ENCODE data around the gene CNPY4.

CNPY4 gene

GRCh38 chr7:100148559-100149328, 29.3 kb downstream of the CNPY4 start, which contains the start of gene LAMTOR4:
LAMTOR4 (plus strand) TSS chr7:100148918; CDS start chr7:100148973, 55 bp downstream.
- DNase-seq: peak; percentile 97

- DNase-seq: no peak
Measured at GRCh38 chr7:100152404-100152803, 33.0 kb downstream of the CNPY4 start.

DNA sequence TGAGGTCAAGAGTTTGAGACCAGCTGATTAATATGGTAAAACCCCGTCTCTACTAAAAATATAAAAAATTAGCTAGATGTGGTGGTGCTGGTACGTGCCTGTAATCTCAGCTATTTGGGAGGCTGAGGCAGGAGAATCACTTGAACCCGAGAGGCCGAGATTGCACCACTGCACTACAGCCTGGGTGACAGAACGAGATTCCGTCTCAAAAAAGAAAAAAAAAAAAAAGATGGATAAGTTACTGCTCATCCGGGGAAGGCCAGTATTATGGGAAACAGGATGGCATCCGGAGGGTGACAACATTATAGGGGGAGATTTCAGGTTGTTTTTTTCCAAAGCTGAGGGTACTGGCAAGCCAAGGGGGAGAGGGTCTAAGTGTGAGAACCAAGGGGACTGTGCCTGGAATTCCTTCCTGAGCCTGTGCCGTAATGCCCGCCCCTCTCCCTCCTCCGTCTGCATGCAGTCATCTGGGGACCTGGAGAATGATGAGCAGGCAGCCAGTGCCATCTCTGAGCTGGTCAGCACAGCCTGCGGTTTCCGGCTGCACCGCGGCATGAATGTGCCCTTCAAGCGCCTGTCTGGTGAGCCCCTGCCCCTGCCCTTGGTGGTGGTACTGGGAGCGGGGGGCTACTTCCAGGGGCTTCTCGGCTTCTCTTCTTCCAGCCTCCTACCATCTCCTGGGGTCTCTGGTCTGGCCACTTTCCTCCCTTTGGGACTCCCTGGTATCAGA, 33.7 kb downstream of the CNPY4 start:
- no peak for DNase-seq

DNA sequence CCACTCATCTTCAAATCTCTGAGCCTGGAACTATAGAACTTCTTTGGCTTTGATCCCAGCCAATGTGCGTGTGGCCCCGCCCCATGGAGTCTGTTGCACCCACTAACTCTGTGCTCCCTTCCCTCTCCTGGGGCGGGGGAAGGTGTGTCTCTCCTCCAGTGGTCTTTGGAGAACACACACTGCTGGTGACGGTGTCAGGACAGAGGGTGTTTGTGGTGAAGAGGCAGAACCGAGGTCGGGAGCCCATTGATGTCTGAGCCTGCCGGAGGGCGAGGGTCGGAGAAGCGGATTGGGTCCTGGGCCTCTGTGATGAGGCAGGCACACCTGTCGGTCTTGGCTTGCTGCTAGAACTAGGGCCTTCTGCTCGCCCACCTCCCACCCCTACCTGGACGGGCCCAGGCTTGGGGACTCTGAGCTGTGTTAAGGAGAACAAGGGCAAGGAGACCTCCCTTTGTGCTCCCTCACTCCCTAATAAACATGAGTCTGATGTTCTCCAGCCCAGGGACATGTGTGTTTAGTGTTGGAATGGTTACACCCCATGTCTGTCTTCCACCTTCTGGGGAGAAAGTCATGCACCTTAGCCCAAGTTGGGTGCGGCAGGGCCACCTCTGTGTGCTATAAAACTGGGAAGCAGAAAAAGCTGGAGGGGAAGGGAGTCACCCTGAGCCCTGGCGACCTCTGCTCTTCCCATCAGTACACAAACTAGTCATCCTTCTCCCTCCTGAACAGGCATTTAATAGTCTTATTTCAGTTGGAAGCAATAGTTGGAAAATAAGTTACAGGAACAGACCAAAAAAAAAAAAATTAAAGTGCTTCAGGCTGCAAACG, 34.5 kb downstream of the CNPY4 start:
- no peak for DNase-seq

DNA sequence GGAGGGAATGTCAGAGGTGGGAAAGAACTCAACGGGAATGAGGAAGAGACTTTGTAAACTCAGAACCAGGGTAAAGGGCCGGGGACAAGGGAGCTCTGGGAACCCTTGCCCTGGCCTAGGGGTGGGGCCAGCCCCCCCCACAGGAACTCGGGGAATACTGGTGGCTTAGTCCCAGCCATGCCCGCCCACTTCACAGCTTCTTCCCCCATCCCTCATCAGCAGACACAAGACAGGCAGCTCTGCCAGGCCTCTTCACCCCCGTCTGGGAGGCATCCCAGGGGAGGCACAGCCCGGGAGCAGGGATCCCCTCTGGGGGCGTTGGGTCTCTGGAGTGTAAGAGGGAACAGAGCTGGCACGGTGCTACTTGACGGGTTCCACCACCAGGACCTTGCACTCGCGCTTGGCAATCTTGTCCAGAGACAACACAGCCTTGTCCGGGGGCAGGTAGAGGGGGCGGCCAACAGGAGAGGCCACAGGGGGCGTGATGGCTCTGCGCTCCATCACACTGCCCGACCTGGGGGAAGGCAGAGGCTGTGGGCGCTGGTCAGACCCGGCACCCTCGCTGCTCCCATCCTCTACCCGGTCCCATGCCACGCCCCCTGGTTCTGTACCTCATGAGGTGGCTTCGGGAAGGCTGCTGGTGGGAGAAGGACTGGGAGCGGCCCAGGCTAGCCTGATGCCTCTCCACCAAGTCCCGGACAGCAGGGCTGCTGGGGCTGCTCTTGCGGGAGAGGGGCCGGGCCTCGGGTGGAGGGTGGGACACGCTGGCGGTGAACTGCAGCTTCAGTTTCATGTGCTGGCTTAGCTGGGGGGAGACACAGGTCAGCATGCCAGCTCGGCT, 35.4 kb downstream of the CNPY4 start:
- no peak for DNase-seq

DNA sequence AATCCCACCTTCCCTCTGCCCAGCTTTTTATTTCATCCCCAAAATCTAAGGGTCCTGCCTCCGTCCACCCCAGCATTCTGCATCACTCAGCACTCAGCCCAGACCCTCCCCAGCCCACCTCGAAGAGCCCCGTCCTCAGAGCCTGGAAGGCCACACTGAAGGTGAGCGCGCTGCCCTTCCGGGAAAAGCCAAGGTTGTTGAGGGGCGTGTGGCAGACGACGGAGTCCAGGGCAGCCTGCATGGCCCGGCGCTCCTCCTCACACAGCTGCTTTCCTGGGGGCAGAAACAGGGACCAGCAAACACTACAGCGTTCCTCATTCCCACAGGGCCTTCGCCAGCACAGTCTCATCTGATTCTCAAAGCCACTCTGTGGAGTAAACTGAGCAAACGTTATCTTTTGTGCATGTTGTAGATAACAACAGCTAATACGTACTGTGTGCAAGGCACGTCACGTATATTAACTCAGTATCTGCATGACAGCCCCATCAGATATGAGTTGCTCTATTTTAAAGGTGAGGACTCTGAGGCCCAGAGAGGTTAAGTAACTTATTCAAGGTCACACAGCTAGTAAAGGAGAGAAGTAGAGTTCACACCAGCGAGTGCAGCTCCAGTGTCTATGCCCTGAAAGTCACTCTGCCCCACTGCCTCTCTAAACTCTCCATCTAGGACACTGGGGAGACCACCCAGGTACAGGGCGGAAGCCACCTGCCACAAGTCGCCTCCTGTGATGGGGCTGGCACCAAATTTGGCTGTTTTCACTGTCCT, 36.3 kb downstream of the CNPY4 start:
- DNase-seq: no peak

GRCh38 chr7:100156331-100157068, 37.1 kb downstream of the CNPY4 start:
- DNase-seq: no peak

DNA sequence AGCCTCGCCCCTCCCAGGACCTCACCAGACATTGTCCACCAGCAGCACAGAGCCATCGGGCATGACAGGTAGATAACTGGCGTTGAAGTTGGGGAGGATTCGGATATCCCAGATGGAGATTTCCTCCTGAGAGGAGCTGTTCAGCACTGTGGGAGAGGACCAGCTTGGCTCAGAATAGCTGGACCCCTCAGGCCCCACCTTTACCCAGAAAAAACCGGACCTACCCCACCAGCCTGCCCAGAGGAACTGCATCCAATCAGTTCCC, 37.6 kb downstream of the CNPY4 start:
- DNase-seq: no peak

DNA sequence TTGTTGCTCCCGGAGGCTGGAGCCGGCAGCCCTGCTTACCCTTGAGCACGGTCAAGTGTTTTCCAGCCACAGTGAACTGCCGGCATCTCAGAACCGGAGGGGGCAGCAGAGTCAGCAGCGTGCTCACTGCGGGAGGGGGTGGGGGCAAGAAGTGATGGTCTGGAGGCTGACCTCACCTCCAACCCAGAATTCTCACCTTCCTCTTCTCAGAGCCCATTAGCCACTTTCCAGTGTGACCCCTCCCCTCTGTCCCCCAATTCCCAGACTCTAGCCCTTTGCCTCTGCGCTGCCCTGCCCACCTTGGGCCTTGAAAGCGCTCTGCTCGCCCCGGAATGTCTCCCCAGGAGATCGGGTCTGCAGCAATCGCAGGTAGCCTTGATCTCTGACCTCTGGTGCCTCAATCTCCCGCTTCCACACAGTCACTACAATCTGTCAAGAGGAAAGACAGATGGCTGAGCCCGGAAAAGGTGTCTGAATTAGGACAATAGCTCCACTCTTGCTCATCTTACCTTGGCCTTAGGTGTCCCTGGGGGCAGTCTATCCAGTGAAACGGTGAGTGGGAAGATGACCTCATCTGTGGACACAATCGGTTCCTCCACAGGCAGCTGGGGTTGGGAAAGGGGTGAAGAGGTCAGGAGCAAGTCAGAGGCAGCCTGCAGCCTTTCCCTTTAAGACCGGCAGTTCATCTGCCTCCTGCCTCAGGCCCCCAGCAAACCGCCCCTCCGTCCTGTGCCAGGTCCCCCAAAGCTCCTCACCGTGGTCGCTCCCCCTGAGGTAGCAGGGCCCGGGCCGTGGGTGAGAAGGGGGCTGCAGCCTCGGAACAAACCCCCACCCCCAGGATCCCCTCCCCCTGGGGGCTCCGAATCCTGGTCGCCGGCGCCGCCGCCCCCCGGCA, 38.1 kb downstream of the CNPY4 start:
- DNase-seq: no peak

DNA sequence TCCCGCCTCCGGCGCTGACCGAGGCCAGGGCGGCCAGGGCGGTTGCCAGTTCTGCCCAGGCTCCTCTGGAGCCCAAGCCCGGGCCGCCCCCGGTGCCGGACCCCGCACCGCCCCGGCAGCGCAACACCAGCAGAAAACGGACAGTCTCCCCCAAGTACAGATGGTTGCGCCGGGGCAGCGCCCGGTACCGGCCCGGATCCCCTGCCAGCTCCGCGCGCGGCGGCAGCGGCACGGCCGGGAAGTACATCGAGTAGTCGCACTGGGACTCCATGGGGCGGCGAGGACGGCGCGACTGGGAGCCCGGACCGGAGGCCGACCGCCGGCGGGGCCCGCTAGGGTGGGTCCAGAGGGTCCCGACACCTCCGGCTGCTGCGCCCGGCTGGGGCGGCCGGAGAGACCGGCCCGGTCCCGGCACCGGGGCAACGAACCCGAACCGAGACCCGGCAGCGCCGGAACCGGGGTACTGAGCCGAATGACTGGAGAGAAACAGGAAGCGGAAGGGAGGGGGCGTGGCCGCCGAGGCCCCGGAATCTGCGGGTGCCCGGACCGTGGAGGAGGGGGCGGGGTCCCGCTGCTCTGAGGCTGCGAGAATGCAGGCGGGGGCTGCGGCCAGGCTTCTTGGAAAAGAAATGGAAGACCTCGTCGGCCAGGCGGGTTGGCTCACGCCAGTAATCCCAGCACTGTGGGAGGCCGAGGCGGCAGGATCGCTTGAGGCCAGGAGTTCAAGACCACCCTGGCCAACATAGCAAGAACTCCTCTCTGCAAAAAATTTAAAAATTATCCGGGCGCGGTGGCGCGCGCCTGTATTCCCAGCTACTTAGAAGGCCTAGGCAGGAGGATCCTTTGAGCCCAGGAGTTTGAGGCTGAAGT, 39.0 kb downstream of the CNPY4 start, which contains the start of gene TRAPPC14:
TSS of gene TRAPPC14 (minus strand) at position 495 of the 870 bp plus-strand sequence. CDS start at position 271, 224 bp downstream.
- DNase-seq: peak; percentile 94

GRCh38 chr7:100159099-100159623, 39.7 kb downstream of the CNPY4 start:
- no peak for DNase-seq

DNA sequence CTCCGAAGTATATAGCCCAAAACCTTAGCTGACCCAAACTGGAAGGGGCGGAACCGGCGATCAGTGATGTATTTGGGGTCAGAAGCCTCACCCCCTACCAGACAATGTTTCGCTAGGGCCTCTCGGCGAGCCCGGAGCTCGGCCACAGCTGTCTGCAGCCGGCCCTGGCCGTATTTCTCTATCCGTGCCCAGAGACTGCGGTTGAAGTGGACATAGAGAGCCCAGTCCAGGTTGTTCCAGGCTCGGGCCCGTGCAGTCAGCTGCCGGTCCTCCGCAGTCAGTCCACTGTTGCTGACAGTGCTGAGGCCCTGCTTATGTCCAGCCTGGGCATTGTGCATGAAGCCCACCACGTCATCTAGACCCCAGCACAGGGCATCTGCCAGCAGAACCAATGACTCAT, 40.6 kb downstream of the CNPY4 start:
- no peak for DNase-seq

GRCh38 chr7:100163006-100163531, 43.6 kb downstream of the CNPY4 start:
- DNase-seq: no peak

DNA sequence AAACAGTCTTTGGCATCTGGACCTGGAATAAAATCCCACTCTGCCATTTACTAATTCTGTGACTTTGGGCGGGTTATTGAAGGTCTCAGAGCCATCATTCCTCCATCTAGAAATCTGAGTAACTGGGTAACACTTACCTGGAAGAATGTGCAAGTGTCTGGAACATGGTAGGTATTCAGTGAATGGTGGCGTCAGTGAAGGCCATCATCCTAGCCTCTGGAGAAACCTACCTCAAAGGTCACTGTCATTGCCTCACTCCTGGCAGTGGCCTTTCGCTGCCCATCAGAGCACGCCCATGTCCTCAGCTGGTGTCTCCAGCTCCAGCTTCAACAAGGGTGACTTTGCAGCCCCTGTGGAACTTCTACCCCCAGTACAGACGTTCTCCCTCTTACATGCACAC, 44.4 kb downstream of the CNPY4 start:
- no peak for DNase-seq

GRCh38 chr7:100166317-100166940, 47.0 kb downstream of the CNPY4 start:
- DNase-seq: no peak

DNA sequence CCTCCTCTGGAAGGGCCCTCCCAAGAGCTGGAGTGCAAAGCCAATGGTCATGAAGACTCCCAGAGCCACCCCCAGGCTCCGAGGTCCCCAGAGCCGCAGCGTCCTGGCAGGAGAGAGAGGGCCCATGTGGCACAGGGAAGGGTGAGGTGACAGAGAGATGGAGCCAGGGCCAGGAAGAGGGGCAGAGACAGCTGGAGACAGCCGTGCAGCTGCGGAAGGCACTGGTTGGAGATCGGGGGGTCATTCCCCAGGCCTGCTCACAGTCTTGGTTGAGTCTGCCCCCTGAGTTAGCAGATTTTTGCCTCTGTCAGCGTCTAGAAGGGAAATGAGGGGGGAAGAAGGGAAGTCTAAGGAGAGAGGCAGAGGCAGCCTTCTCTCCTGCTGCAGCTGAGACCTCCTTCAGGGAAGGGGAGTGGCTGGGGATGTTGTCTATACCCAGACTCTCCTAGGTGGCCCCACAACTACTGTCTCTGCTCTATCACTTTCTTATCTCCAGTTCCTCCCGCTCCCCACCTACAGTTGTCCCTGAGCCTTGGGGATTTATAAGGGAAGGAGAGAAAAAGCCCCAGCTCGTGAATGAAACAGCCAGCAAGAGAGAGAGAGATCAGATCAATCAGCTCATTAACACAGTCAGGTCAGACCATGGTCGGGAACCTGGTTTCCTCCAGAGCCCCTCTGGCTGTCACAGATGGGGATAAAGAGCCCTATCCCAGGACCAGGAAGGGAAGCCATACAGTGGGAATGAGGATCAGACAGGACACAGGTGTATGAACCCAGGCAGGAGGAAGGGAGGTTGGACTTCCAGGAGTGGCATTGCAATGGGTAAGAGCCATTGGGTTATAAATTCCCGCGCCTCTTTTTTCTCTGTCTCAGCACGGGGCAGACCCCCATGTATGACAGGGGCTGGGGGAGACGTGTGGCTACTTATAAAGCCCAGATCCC, 47.8 kb downstream of the CNPY4 start:
- DNase-seq: no peak

DNA sequence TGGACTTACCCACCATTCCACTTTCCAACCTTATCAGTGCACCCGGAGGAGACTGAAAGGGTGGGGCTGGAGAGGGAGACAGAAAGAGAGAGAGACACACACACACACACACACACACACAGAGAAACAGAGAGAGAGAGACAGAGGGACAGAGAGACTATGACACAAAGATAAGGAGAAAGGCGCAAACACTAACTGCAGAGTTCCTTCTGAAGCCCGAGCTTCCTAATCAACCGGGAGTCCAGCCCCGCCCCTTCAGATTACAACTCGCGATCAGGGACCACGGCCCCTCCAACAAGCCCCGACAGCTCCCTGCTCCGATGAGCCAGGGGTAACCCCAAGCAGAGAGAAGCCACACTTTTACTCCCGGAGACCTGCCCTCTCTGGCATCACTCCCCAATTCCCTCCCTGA, 48.5 kb downstream of the CNPY4 start:
- no peak for DNase-seq
